H1 (cell line): ENCODE results near the gene AGXT2. TPM values are rescaled to one million over a fixed set of nuclear protein-coding genes. Genes with fewer than 3 reads are reported as not detected.

Experiments used
- CTCF ChIA-PET: fragments of 300-600 bp; sonication (Branson Sonifier 250); formaldehyde crosslinking; loops from one replicate; lab custom pipeline; 2021; ENCODE audit not compliant: partially characterized antibody; lab: Charles Lee
- POLR2A ChIA-PET: fragments of 300-600 bp; sonication (Branson Sonifier 250); formaldehyde crosslinking; loops from one replicate; lab custom pipeline; 2021; ENCODE audit warnings: inconsistent platforms; ENCODE audit not compliant: partially characterized antibody; lab: Charles Lee
- DNase-seq, 2 experiments: peaks; one replicate each; pipeline versions ENCODE4 v3.0.0 to v3.0.0-alpha.2; 2010 to 2022; ENCODE audit warnings: low spot score in 2 of 2, low read depth in 1 of 2, mixed read lengths in 1 of 2
- FAIRE-seq: peaks from 2 replicates; lab custom pipeline; 2011; peaks lifted over from hg19 to GRCh38; lab: Jason Lieb, UNC
- H2AFZ ChIP-seq: 2 replicates; pipeline ENCODE4 v1.8.1; 2012; ENCODE audit warnings: low read length, inconsistent platforms
- H2AK5ac ChIP-seq: 2 replicates; pipeline ENCODE4 v1.6.1; 2013; ENCODE audit warnings: low read depth, low read length
- H2BK120ac ChIP-seq: replicated peaks from 2 replicates; pipeline ENCODE3; 2013; ENCODE audit warnings: low read depth, low read length, inconsistent platforms
- H2BK12ac ChIP-seq: 2 replicates; pipeline ENCODE4 v1.6.1; 2013; ENCODE audit warnings: low read depth, low read length
- H2BK15ac ChIP-seq: 2 replicates; pipeline ENCODE4 v1.6.1; 2013; ENCODE audit warnings: low read length
- H2BK20ac ChIP-seq: 2 replicates; pipeline ENCODE4 v1.6.1; 2013; ENCODE audit warnings: low read length
- H2BK5ac ChIP-seq: 2 replicates; pipeline ENCODE4 v1.6.1; 2013; ENCODE audit warnings: low read depth, low read length
- H3K14ac ChIP-seq: 2 replicates; pipeline ENCODE4 v1.6.1; 2013; ENCODE audit warnings: inconsistent platforms; ENCODE audit not compliant: insufficient read length
- H3K18ac ChIP-seq: 2 replicates; pipeline ENCODE4 v1.6.1; 2013; ENCODE audit warnings: low read length; ENCODE audit errors: extremely low read depth
- H3K23ac ChIP-seq: 2 replicates; pipeline ENCODE4 v1.6.1; 2013; ENCODE audit warnings: inconsistent platforms; ENCODE audit not compliant: insufficient read length
- H3K23me2 ChIP-seq: 2 replicates; pipeline ENCODE4 v1.6.1; 2013; ENCODE audit warnings: low read depth, low read length
- H3K27ac ChIP-seq: 2 replicates; pipeline ENCODE4 v1.6.1; 2011; ENCODE audit warnings: low read depth, low read length, inconsistent platforms
- H3K27me3 ChIP-seq, 4 experiments: replicated peaks in 1 of 4; 1 replicate in 1 of 4; 2 replicates in 3 of 4; pipeline versions ENCODE4 v1.6.1 to v1.8.1; 2011 to 2013; ENCODE audit warnings: low read length in 3 of 4, mild to moderate bottlenecking in 3 of 4, inconsistent platforms in 2 of 4, mixed read lengths in 2 of 4, moderate library complexity in 1 of 4; ENCODE audit not compliant: control insufficient read depth in 3 of 4, insufficient read depth in 3 of 4; ENCODE audit errors: extremely low read depth in 1 of 4
- H3K36me3 ChIP-seq, 4 experiments: 2 replicates each; pipeline versions ENCODE4 v1.6.1 to v1.8.1; 2011 to 2013; ENCODE audit warnings: mild to moderate bottlenecking in 4 of 4, low read length in 3 of 4, moderate library complexity in 2 of 4, control low read depth in 1 of 4, inconsistent platforms in 1 of 4; ENCODE audit not compliant: insufficient read depth in 4 of 4, control insufficient read depth in 2 of 4
- H3K4ac ChIP-seq: replicated peaks from 2 replicates; pipeline ENCODE3; 2013; ENCODE audit warnings: low read length, low read depth, mixed read lengths, inconsistent platforms; ENCODE audit not compliant: insufficient read length
- H3K4me1 ChIP-seq, 4 experiments: replicated peaks in 1 of 4; 1 replicate in 1 of 4; 2 replicates in 3 of 4; pipeline versions ENCODE4 v1.6.1 to v1.8.1; 2011 to 2013; ENCODE audit warnings: low read length in 3 of 4, inconsistent platforms in 2 of 4, mixed read lengths in 1 of 4; ENCODE audit not compliant: insufficient read depth in 4 of 4, control insufficient read depth in 3 of 4
- H3K4me2 ChIP-seq, 2 experiments: 2 replicates each; pipeline versions ENCODE4 v1.6.1 to v1.8.1; 2011 to 2013; ENCODE audit warnings: low read depth in 2 of 2, low read length in 2 of 2, control low read depth in 1 of 2, inconsistent platforms in 1 of 2, mild to moderate bottlenecking in 1 of 2; ENCODE audit not compliant: insufficient read depth in 1 of 2
- H3K4me3 ChIP-seq, 4 experiments: fragments of 200-600, 300-600 bp in 1 of 4; sonication (generic), shearing (Covaris generic), sonication (Bioruptor Twin) in 1 of 4; 2 replicates each; pipeline versions ENCODE4 v1.5.1 to v1.8.1; 2011 to 2016; ENCODE audit warnings: low read length in 4 of 4, low read depth in 3 of 4, control low read depth in 2 of 4, inconsistent platforms in 2 of 4, mild to moderate bottlenecking in 2 of 4, mixed read lengths in 1 of 4, moderate library complexity in 1 of 4; ENCODE audit not compliant: insufficient read depth in 2 of 4; ENCODE audit errors: extremely low read depth in 1 of 4
- H3K56ac ChIP-seq: replicated peaks from 2 replicates; pipeline ENCODE3; 2013; ENCODE audit warnings: low read depth, mild to moderate bottlenecking, mixed read lengths, low read length, inconsistent platforms; ENCODE audit not compliant: insufficient read length
- H3K79me1 ChIP-seq: 2 replicates; pipeline ENCODE4 v1.6.1; 2013; ENCODE audit warnings: low read depth, low read length, control low read depth
- H3K79me2 ChIP-seq, 2 experiments: 2 replicates each; pipeline versions ENCODE4 v1.6.1 to v1.8.1; 2012 to 2013; ENCODE audit warnings: low read length in 2 of 2, mild to moderate bottlenecking in 2 of 2, inconsistent platforms in 1 of 2; ENCODE audit not compliant: insufficient read depth in 2 of 2, control insufficient read depth in 1 of 2
- H3K9ac ChIP-seq, 4 experiments: replicated peaks in 1 of 4; 1 replicate in 1 of 4; 2 replicates in 3 of 4; pipeline versions ENCODE4 v1.6.1 to v1.8.1; 2011 to 2013; ENCODE audit warnings: low read depth in 3 of 4, low read length in 3 of 4, control low read depth in 2 of 4, mild to moderate bottlenecking in 2 of 4, moderate library complexity in 2 of 4, inconsistent platforms in 1 of 4; ENCODE audit errors: extremely low read depth in 1 of 4
- H3K9me3 ChIP-seq, 2 experiments: 2 replicates each; pipeline versions ENCODE4 v1.6.1 to v1.8.1; 2012 to 2013; ENCODE audit warnings: mild to moderate bottlenecking in 2 of 2, moderate library complexity in 2 of 2, control low read depth in 1 of 2, inconsistent platforms in 1 of 2, low read depth in 1 of 2, low read length in 1 of 2, mixed read lengths in 1 of 2; ENCODE audit not compliant: insufficient read depth in 2 of 2
- H4K20me1 ChIP-seq, 2 experiments: replicated peaks in 1 of 2; 2 replicates each; pipeline versions ENCODE3 to v1.8.1; 2011 to 2013; ENCODE audit warnings: inconsistent platforms in 2 of 2, low read length in 2 of 2, mild to moderate bottlenecking in 1 of 2; ENCODE audit not compliant: insufficient read depth in 2 of 2, control insufficient read depth in 1 of 2
- H4K5ac ChIP-seq: 2 replicates; pipeline ENCODE4 v1.6.1; 2013; ENCODE audit warnings: low read length, low read depth, mixed read lengths, inconsistent platforms; ENCODE audit not compliant: insufficient read length
- H4K8ac ChIP-seq: 2 replicates; pipeline ENCODE4 v1.8.0; 2013; ENCODE audit warnings: mild to moderate bottlenecking, moderate library complexity, low read length, inconsistent platforms; ENCODE audit not compliant: insufficient read depth; ENCODE audit errors: extremely low read depth
- H4K91ac ChIP-seq: replicated peaks from 2 replicates; pipeline ENCODE3; 2013; ENCODE audit warnings: low read length, mixed read lengths, inconsistent platforms; ENCODE audit not compliant: insufficient read length
- MAFK ChIP-seq: IDR thresholded peaks from 2 replicates; pipeline ENCODE4 v1.6.1; 2012; ENCODE audit warnings: low read depth, mild to moderate bottlenecking, improper control_type of control experiment, low read length
- PHF8 ChIP-seq: fragments of 200-600 bp; sonication (generic); conservative IDR thresholded peaks from 2 replicates; pipeline ENCODE4 v1.7.1; 2012; ENCODE audit warnings: low read depth, mild to moderate bottlenecking, inconsistent platforms, low read length, moderate library complexity
- WGBS, 2 experiments: shearing (Covaris generic) in 1 of 2; methylation state at CpG; one replicate each; pipeline versions ENCODE4 v1.1.6 to v1.1.7; 2013 to 2015; ENCODE audit warnings: low lambda C conversion rate in 2 of 2, mixed read lengths in 2 of 2, inconsistent platforms in 1 of 2, low coverage in 1 of 2, missing lambda C conversion rate in 1 of 2; ENCODE audit not compliant: insufficient replicate concordance in 2 of 2, insufficient coverage in 1 of 2, insufficient read length in 1 of 2; ENCODE audit errors: extremely low coverage in 1 of 2, missing lambda C conversion rate in 1 of 2; 5-methylcytosine and 5-hydroxymethylcytosine counted together
- polyA plus RNA-seq, 7 experiments: library from polyadenylated mRNA; depleted of rRNA in 3 of 7; stranded (reverse) in 5 of 7; unstranded in 2 of 7; fragments of >200 nt in 5 of 7; fragments of 200-250 nt in 2 of 7; gene quantifications; 1 replicate in 5 of 7; 2 replicates in 1 of 7; 4 replicates in 1 of 7; pipeline versions ENCODE4 v1.2.1 to v1.2.3, GENCODE V29; 2011 to 2013; ENCODE audit warnings: missing spikeins in 2 of 7, mixed read lengths in 2 of 7
- total RNA-seq: library from RNA; stranded (reverse); fragmentation: NEBNext Ultra II Directional; extraction: Animal tissue kit (Norgen Biotek cat#: 25700); gene quantifications from 2 replicates; pipeline ENCODE4 v1.2.1, GENCODE V29; 2021

AGXT2 gene
- total and polyA plus RNA-seq, 2 of the 8 experiments (the other 6 are each of a cell fraction or from before 2014, with no cell fraction given), result not detected

GRCh38 chr5:35096932-35097331 is 49.2 kb upstream of the AGXT2 start:
- H3K36me3 ChIP-seq, result no peaks in the 10 kb centered on the region
- no peaks in the 10 kb centered on the region for H3K79me1 ChIP-seq
- H3K14ac ChIP-seq, result no peak overlapping the region
- H2AFZ ChIP-seq, result no peak overlapping the region
- DNase-seq (no peak), FAIRE-seq (no peak)
- ChIA-PET POLR2A (no interaction called here), CTCF (interaction anchor here (1.1 to 2.2 kb wide), 4 partner anchors 22 to 528 kb away, joined by 3 to 8 read pairs (median 4); no protein-coding TSS in a partner anchor)
- no peaks in the 10 kb centered on the region for H3K4me1 ChIP-seq
- H2AK5ac ChIP-seq, result no peak overlapping the region
- no peak overlapping the region for H3K9ac ChIP-seq
- H3K56ac ChIP-seq, result no peak overlapping the region
- no peaks in the 10 kb centered on the region for H3K23me2 ChIP-seq
- no peak overlapping the region for H2BK5ac ChIP-seq
- H2BK20ac ChIP-seq, result no peak overlapping the region
- H3K27ac ChIP-seq, result no peak overlapping the region
- WGBS, 2 experiments, result 92% methylated on average over 1 of the region's 1 CpG; no CpG with 5 or more reads in 1 of the 2 experiments
- H4K91ac ChIP-seq, result no peak overlapping the region
- no peak overlapping the region for H2BK12ac ChIP-seq
- H4K8ac ChIP-seq, result no peak overlapping the region
- H3K4ac ChIP-seq, result no peak overlapping the region
- no peak overlapping the region for H2BK120ac ChIP-seq
- TF ChIP-seq PHF8, result no peak
- peak; percentile 82 for TF ChIP-seq MAFK
- no peaks in the 10 kb centered on the region for H3K79me2 ChIP-seq
- no peaks in the 10 kb centered on the region for H4K20me1 ChIP-seq
- H3K27me3 ChIP-seq, result no peaks in the 10 kb centered on the region
- H3K4me3 ChIP-seq, result no peak overlapping the region
- no peak overlapping the region for H4K5ac ChIP-seq
- H3K4me2 ChIP-seq, result no peak overlapping the region
- H2BK15ac ChIP-seq, result no peak overlapping the region
- H3K18ac ChIP-seq, result no peak overlapping the region
- no peaks in the 10 kb centered on the region for H3K9me3 ChIP-seq
- H3K23ac ChIP-seq, result no peak overlapping the region
